Activated naive CD4-positive, alpha-beta T cell treated with anti-CD3 and anti-CD28 coated beads for 36 hours (primary cell): ENCODE measurements around the gene DSCAM. TPM values are rescaled to one million over a fixed set of nuclear protein-coding genes. Genes with fewer than 3 reads are reported as not detected.
"Not testable (repeated sequence)": the region's sequence is repeated elsewhere in the genome, so short reads cannot be mapped to it uniquely, and the experiment has no call there.

Experiments used
- CTCF ChIA-PET: fragments of 350-600 bp; sonication (Branson Sonifier 250); formaldehyde crosslinking; loops from one replicate; lab custom pipeline; 2021; ENCODE audit warnings: antibody characterized with exemption; lab: Charles Lee
- DNase-seq: peaks from one replicate; pipeline ENCODE4 v3.0.0-alpha.2; 2020
- H3K27ac Mint-ChIP-seq: one replicate; pipeline ENCODE4 v1.8.0; 2021; ENCODE audit warnings: mild to moderate bottlenecking, mixed read lengths
- H3K27me3 Mint-ChIP-seq: one replicate; pipeline ENCODE4 v1.8.0; 2021; ENCODE audit warnings: low read depth, mixed read lengths
- H3K36me3 Mint-ChIP-seq: one replicate; pipeline ENCODE4 v1.8.0; 2021; ENCODE audit warnings: low read depth, mixed read lengths
- H3K4me1 Mint-ChIP-seq: one replicate; pipeline ENCODE4 v1.8.0; 2021; ENCODE audit warnings: low read depth, mixed read lengths
- H3K4me3 Mint-ChIP-seq: one replicate; pipeline ENCODE4 v1.8.0; 2021; ENCODE audit warnings: mild to moderate bottlenecking, moderate library complexity, mixed read lengths
- H3K9me3 Mint-ChIP-seq: one replicate; pipeline ENCODE4 v1.8.0; 2021; ENCODE audit warnings: mixed read lengths
- intact Hi-C: fragments of 100-400 bp; cut with micrococcal nuclease; formaldehyde crosslinking; loops from one replicate; pipeline ENCODE4 v1.15.1; 2023
- total RNA-seq, 2 experiments: library from RNA; stranded (reverse); gene quantifications; one replicate each; pipeline ENCODE4 v1.2.3, GENCODE V29; 2021

Gene DSCAM
- total RNA-seq, 2 experiments from 2014 or later, result not detected

DNA sequence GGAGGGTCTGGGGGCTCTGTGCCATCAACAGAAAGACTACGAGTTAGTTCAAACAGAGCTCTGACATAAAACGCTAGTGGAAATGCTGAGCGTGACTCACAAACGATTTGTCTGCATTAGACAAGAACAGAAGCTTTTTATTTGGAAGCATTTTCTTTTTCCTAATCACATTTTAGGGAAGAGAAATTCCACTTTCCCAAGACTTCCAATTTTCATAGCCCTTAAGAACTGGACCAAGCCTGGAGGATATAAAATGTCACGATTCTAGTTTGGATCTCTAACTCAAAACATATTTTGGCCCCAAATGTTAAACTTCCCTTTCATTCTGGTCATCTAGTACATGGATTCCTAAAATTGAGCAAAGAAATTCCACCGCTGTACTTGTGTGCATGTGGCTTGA, 659.7 kb downstream of the DSCAM start:
- Mint-ChIP-seq H3K27me3 (no peaks in the 10 kb centered on the region), H3K4me3 (no peak overlapping the region), H3K4me1 (no peaks in the 10 kb centered on the region), H3K36me3 (peaks cover 1% of the 10 kb centered on the region), H3K9me3 (peaks cover 3% of the 10 kb centered on the region), H3K27ac (no peak overlapping the region)
- no peak for DNase-seq
- CTCF ChIA-PET, result no interaction called here
- intact Hi-C loops, result no loop called here

DNA sequence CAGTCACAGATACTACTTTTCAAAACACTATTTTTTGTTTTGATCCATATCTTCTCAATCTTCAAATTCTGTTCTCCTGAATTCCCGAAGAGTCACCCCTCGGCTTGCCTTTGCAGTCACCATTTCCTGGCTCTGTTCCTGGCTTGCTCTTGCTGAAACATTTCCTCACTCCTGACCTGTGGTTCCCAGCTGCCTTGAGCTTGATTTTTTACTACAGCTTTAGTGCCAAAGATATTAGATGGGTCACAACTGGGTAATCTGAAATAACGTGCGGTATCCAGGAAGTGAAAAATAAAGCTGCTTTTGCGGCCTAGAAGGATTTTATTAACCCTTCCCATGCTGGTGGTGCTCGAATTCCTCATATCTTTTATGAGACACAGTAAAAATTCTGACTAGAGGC, 660.9 kb downstream of the DSCAM start:
- Mint-ChIP-seq H3K4me1 (no peaks in the 10 kb centered on the region), H3K4me3 (no peak overlapping the region), H3K27me3 (no peaks in the 10 kb centered on the region), H3K36me3 (peaks cover 4% of the 10 kb centered on the region), H3K27ac (no peak overlapping the region), H3K9me3 (peaks cover 10% of the 10 kb centered on the region)
- DNase-seq, result no peak
- CTCF ChIA-PET, result no interaction called here
- intact Hi-C loops, result no loop called here

DNA sequence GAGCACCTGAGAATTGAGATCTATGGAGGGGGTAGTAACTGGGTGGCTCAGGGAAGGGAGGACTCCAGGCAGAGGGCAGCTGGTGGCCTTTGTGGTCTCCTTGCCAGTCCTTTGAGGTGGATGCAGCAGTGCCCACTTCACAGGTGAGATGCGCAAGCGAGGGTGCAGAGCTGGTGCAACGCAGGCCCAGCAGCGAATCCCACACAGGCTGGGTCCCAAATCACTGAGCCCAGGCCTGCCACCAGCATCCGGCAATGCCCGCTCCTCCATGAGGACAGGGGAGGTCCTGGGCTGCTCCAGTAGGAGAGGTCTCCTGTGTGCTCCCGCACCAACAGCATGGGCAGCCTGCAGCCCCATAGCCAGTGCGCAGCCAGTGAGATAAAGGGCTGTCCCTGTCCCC, 661.8 kb downstream of the DSCAM start:
- CTCF ChIA-PET, result no interaction called here
- no peak overlapping the region for H3K4me3 Mint-ChIP-seq
- H3K9me3 Mint-ChIP-seq, result peaks cover 10% of the 10 kb centered on the region
- H3K27ac Mint-ChIP-seq, result no peak overlapping the region
- peaks cover 4% of the 10 kb centered on the region for H3K36me3 Mint-ChIP-seq
- intact Hi-C loops, result no loop called here
- H3K27me3 Mint-ChIP-seq, result no peaks in the 10 kb centered on the region
- no peaks in the 10 kb centered on the region for H3K4me1 Mint-ChIP-seq
- DNase-seq, result no peak

DNA sequence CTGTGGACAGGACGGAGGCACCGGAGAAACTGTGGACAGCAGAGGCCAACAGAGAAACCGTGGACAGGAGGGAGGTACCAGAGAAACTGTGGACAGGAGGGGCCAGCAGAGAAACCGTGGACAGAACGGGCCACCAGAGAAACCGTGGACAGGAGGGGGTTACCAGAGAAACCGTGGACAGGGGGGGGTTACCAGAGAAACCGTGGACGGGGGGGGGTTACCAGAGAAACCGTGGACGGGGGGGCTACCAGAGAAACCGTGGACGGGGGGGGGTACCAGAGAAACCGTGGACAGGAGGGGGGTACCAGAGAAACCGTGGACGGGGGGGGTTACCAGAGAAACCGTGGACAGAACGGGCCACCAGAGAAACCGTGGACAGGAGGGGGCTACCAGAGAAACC, 664.5 kb downstream of the DSCAM start:
- CTCF ChIA-PET, H3K27ac Mint-ChIP-seq, H3K4me1 Mint-ChIP-seq, DNase-seq, H3K9me3 Mint-ChIP-seq, intact Hi-C loops, H3K4me3 Mint-ChIP-seq, H3K36me3 Mint-ChIP-seq, H3K27me3 Mint-ChIP-seq: not testable (repeated sequence)

DNA sequence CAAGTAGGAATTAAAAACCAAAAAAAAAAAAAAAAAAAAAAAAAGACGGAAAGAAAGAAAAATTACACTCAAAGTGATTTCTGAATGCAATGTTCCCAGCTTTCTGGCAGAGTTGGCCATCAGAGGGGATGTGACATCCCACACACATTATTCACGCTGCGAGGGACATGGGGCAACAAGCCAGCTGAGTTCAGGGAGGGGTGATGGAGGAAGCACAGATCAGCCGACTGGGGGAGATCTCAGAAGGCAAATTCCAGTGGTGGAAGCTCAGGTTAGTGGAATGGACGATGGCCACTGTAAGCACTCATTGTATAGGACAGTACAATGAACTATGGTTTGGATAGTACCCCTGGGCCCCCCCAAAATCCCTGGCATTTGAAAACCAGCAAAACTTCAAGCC, 667.8 kb downstream of the DSCAM start:
- Mint-ChIP-seq H3K27me3 (no peaks in the 10 kb centered on the region), H3K4me1 (no peaks in the 10 kb centered on the region), H3K27ac (no peak overlapping the region), H3K4me3 (no peak overlapping the region), H3K36me3 (peaks cover 4% of the 10 kb centered on the region), H3K9me3 (peaks cover 8% of the 10 kb centered on the region)
- no peak for DNase-seq
- intact Hi-C loops, result no loop called here
- CTCF ChIA-PET, result no interaction called here

DNA sequence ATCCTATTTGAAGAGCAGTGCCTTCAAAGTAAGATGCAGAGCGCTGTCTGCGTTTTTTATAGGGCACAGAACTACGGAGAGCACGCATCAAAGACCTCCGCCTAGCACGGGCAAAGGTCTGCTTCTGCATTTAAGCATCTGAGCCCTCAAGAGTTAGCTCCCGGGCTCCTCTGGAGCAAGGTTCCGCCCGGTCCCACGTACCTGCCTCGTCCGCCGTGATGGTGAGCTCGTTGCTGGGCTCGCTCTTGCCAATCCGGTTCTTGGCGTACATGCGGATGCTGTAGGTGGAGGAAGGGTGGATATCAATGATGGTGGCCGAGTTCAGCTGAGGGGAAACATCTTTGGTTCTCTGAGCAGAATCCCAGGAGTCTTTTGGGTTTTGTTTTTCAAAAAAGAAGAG, 668.2 kb downstream of the DSCAM start:
- intact Hi-C loops, result no loop called here
- no peaks in the 10 kb centered on the region for H3K27me3 Mint-ChIP-seq
- DNase-seq, result no peak
- peaks cover 8% of the 10 kb centered on the region for H3K9me3 Mint-ChIP-seq
- peaks cover 4% of the 10 kb centered on the region for H3K36me3 Mint-ChIP-seq
- CTCF ChIA-PET, result no interaction called here
- H3K27ac Mint-ChIP-seq, result no peak overlapping the region
- no peaks in the 10 kb centered on the region for H3K4me1 Mint-ChIP-seq
- H3K4me3 Mint-ChIP-seq, result no peak overlapping the region

DNA sequence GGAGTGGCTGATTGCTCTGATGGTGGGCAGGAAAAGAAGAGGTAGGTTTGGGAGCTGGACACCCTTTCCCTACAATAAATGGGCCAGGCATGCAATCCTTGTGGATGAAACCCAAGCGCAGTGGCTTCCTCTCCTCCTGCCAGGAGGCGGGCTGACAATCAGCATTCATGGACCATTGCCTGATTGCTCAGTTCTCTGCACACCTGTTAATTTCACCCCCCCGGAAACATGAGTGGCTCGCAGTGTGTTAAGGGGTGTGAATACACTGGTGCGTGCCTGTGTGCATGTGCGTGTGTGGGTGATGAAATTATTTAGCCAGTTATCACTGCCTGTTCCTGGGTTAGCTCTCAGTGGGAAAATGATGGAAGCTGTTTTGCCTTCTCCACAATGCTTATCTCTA, 669.0 kb downstream of the DSCAM start:
- no peak for DNase-seq
- Mint-ChIP-seq H3K27ac (no peak overlapping the region), H3K9me3 (peaks cover 8% of the 10 kb centered on the region), H3K27me3 (no peaks in the 10 kb centered on the region), H3K36me3 (peaks cover 4% of the 10 kb centered on the region), H3K4me1 (no peaks in the 10 kb centered on the region), H3K4me3 (no peak overlapping the region)
- intact Hi-C loops, result no loop called here
- CTCF ChIA-PET, result no interaction called here

DNA sequence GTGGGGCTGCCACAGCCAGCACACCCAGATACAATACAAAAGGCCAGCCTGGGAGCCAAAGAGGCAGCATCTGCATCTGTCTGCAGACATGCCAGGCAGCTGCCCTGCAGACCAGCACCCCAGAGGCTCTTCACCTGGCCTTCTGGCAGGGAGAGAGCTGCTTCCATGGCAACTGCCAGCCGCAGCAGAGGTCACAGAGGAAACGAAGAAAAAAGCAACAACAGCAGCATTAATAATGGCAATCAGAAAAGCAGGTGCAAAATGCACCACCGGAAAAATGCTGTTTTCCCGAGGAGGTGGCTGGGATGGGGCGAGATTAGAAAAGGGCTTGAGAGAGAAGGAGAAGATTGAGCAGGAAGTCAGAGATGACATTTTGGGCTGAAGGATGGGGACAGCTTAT, 670.2 kb downstream of the DSCAM start:
- Mint-ChIP-seq H3K4me3 (no peak overlapping the region), H3K27ac (no peak overlapping the region)
- CTCF ChIA-PET, result no interaction called here

DNA sequence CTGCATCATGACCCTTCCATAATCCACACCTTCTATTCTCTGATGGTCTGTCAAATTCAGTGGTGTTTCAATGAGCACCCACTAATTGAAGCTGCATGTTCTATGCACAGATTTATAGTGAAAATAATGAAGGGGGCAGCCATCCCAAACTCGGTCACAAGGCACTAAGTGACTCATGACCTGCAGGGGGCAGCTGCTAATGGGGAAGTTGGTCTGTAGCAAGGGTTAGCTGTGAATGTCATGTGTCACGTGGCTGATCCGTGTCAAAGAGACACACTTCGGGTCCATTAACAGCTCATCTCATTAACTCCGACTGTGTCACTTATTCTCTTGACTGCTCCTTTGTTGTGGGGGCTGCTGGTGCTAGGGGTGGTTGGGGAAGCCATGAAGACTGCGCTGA, 673.1 kb downstream of the DSCAM start:
- no peaks in the 10 kb centered on the region for H3K36me3 Mint-ChIP-seq
- CTCF ChIA-PET, result no interaction called here
- DNase-seq, result no peak
- H3K4me3 Mint-ChIP-seq, result no peak overlapping the region
- H3K4me1 Mint-ChIP-seq, result no peaks in the 10 kb centered on the region
- no peaks in the 10 kb centered on the region for H3K9me3 Mint-ChIP-seq
- no peak overlapping the region for H3K27ac Mint-ChIP-seq
- intact Hi-C loops, result no loop called here
- no peaks in the 10 kb centered on the region for H3K27me3 Mint-ChIP-seq

More for the DNA sequence above, 670.2 kb downstream of the DSCAM start:
- H3K4me1 Mint-ChIP-seq, result no peaks in the 10 kb centered on the region
- no peak for DNase-seq
- no peaks in the 10 kb centered on the region for H3K36me3 Mint-ChIP-seq
- no peaks in the 10 kb centered on the region for H3K27me3 Mint-ChIP-seq
- intact Hi-C loops, result no loop called here
- peaks cover 2% of the 10 kb centered on the region for H3K9me3 Mint-ChIP-seq

DNA sequence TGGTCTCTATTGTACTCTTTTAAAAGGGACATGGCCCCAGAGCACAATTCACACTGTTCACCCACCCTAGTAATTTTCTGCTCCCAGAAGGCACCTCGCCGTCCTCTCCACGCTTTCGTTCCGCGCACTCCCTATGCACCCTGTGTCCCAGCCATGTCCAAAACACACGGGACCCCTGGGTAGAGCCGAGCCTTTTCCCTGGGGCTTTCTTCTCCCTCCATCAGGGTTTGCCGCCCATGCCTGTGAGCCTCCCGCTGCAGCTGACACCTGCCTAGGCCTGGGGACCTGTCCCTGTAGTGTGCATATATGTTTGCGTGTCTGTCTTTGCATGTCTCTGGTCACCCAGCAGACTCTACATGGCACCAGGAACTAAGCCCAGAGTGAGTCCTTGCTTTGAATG, 677.0 kb downstream of the DSCAM start:
- no peak for DNase-seq
- H3K27ac Mint-ChIP-seq, result no peak overlapping the region
- intact Hi-C loops, result no loop called here
- no peaks in the 10 kb centered on the region for H3K36me3 Mint-ChIP-seq
- H3K9me3 Mint-ChIP-seq, result no peaks in the 10 kb centered on the region
- H3K4me1 Mint-ChIP-seq, result no peaks in the 10 kb centered on the region
- no peaks in the 10 kb centered on the region for H3K27me3 Mint-ChIP-seq
- CTCF ChIA-PET, result no interaction called here
- H3K4me3 Mint-ChIP-seq, result no peak overlapping the region

DNA sequence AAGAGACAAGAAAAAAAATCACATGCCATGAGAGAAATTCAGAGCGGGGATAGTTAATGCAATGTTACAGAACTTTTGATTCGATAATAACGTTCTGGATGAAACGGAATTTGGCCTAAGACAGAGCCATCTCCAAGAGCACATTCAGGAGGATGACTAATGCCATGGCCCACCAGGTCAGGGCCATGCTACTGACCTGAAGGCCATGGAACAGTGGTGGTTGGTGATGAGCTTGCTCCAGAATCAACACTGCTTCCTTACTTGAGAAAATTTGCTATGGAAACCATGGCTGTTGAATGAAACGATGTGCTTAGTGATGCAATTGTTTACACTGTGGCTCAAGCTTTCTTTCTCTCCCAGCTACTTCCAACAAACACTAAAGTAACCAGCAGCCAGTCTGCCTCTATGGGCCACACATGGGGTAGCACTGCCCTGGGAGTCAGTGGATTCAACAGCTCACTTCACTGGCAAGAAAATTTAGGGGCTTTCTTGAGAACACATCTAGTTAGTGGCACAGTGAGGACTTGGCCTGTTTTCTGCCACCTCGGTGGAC, 680.6 kb downstream of the DSCAM start:
- Mint-ChIP-seq H3K9me3 (no peaks in the 10 kb centered on the region), H3K36me3 (no peaks in the 10 kb centered on the region), H3K4me1 (no peaks in the 10 kb centered on the region), H3K27me3 (no peaks in the 10 kb centered on the region), H3K4me3 (no peak overlapping the region), H3K27ac (no peak overlapping the region)
- no peak for DNase-seq
- intact Hi-C loops, result no loop called here
- CTCF ChIA-PET, result interaction anchor here (0.6 kb wide), 1 partner anchor 21 kb away, joined by 3 read pairs; no protein-coding TSS in a partner anchor

DNA sequence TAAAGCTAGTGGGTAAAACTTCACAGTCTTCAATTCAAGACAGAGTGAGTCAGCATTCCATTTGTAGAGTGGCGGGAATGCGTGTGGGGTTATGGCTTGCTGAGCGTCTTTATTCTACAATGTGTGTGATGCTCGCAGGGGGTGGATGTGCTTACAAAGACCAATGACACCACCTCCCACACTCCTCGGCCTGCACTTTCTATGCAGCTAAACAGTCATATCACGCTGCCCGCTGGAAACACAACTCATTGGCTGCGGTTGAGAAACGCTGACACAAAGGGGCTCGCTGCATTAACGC, 681.2 kb downstream of the DSCAM start:
- Mint-ChIP-seq H3K4me1 (no peaks in the 10 kb centered on the region), H3K27ac (no peak overlapping the region), H3K27me3 (no peaks in the 10 kb centered on the region), H3K4me3 (no peak overlapping the region), H3K9me3 (no peaks in the 10 kb centered on the region), H3K36me3 (no peaks in the 10 kb centered on the region)
- intact Hi-C loops, result no loop called here
- CTCF ChIA-PET, result no interaction called here
- DNase-seq, result no peak

DNA sequence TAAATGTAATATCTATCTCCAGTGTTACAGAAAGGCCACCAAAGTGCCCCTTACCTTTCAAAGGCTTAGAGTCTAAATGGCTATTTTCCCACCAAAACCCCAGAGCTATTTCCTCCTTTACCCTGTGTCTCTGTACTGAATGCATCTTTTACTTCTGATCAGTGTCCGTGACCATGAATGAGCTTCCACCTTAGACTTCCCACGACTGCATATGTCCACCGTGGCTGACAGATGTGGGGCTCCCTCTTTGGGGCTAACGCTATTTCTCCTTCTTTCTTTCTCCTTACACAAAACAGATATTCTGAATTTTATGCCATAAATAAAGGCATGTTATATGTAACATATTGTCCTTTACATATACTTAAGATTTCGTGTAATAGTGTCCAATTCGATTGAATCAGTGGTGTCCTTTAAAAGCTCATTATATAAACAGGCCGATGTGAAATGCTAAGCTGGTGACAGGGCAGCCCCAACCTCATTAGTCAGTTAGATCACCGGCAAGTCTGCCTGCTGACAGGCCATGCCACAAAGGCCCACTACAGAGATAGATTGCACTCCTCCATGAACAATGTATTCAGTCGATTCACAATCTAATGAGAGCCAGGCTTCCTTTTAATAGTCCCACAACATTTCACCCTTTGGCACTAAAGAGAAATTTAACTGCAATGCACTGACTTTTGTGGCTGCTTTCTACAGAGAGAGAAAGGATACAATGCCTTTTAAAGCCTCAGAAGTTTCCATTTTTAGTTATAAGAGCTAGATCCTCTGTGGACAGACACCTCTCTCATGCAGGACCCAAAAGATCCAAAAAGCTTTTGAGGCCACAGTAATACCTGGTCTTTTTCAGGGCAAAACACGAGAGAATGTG, 681.8 kb downstream of the DSCAM start:
- no peaks in the 10 kb centered on the region for H3K9me3 Mint-ChIP-seq
- H3K27me3 Mint-ChIP-seq, result no peaks in the 10 kb centered on the region
- no peak overlapping the region for H3K4me3 Mint-ChIP-seq
- no peak overlapping the region for H3K27ac Mint-ChIP-seq
- H3K4me1 Mint-ChIP-seq, result no peaks in the 10 kb centered on the region
- H3K36me3 Mint-ChIP-seq, result no peaks in the 10 kb centered on the region
- intact Hi-C loops, result no loop called here
- CTCF ChIA-PET, result no interaction called here
- DNase-seq, result no peak
